Activated CD8-positive, alpha-beta memory T cell treated with anti-CD3 and anti-CD28 coated beads, Interleukin-2, amount 10 ng/mL, durations not matched to agents 7 days and 5 days (primary cell): Measurements from ENCODE around the gene STK32C. TPM values are rescaled to one million over a fixed set of nuclear protein-coding genes. Genes with fewer than 3 reads are reported as not detected.
A peak's percentile ranks its signal among the peaks of the same experiment; 100 is the strongest.

Experiments used
- ATAC-seq: fragments of 150-1000 bp; cut with Tn5 transposase; one replicate; pipeline ENCODE4 v1.10.0; 2021; ENCODE audit warnings: moderate library complexity
- CTCF ChIA-PET: fragments of 350-600 bp; sonication (Branson Sonifier 250); formaldehyde crosslinking; loops from one replicate; lab custom pipeline; 2021; ENCODE audit warnings: antibody characterized with exemption; lab: Charles Lee
- DNase-seq: peaks from one replicate; pipeline ENCODE4 v3.0.0-alpha.2; 2020
- H3K27ac Mint-ChIP-seq: one replicate; pipeline ENCODE4 v1.8.0; 2021; ENCODE audit warnings: mild to moderate bottlenecking, mixed read lengths
- H3K27me3 Mint-ChIP-seq: one replicate; pipeline ENCODE4 v1.8.0; 2021; ENCODE audit warnings: mixed read lengths
- H3K36me3 Mint-ChIP-seq: one replicate; pipeline ENCODE4 v1.8.0; 2021; ENCODE audit warnings: mild to moderate bottlenecking, mixed read lengths
- H3K4me1 Mint-ChIP-seq: one replicate; pipeline ENCODE4 v1.8.0; 2021; ENCODE audit warnings: mixed read lengths
- H3K4me3 Mint-ChIP-seq: one replicate; pipeline ENCODE4 v1.8.0; 2021; ENCODE audit warnings: mild to moderate bottlenecking, moderate library complexity, mixed read lengths
- H3K9me3 Mint-ChIP-seq: one replicate; pipeline ENCODE4 v1.8.0; 2022; ENCODE audit warnings: low read depth, mixed read lengths
- total RNA-seq, 2 experiments: library from RNA; stranded (reverse); gene quantifications; one replicate each; pipeline ENCODE4 v1.2.3, GENCODE V29; 2021

STK32C gene
- total RNA-seq, 2 experiments from 2014 or later, result 11.6 to 15.9 TPM

- DNase-seq, result no peak
- H3K4me1 Mint-ChIP-seq, result peaks cover 2% of the 10 kb centered on the region
- H3K9me3 Mint-ChIP-seq, result no peaks in the 10 kb centered on the region
- no peaks in the 10 kb centered on the region for H3K36me3 Mint-ChIP-seq
- no peak for ATAC-seq
- no peak overlapping the region for H3K4me3 Mint-ChIP-seq
- H3K27me3 Mint-ChIP-seq, result no peaks in the 10 kb centered on the region
- CTCF ChIA-PET, result no interaction called here
- H3K27ac Mint-ChIP-seq, result no peak overlapping the region
These were observed 108.4 kb downstream of the STK32C start for GRCh38 chr10:132199268-132199853.

DNA sequence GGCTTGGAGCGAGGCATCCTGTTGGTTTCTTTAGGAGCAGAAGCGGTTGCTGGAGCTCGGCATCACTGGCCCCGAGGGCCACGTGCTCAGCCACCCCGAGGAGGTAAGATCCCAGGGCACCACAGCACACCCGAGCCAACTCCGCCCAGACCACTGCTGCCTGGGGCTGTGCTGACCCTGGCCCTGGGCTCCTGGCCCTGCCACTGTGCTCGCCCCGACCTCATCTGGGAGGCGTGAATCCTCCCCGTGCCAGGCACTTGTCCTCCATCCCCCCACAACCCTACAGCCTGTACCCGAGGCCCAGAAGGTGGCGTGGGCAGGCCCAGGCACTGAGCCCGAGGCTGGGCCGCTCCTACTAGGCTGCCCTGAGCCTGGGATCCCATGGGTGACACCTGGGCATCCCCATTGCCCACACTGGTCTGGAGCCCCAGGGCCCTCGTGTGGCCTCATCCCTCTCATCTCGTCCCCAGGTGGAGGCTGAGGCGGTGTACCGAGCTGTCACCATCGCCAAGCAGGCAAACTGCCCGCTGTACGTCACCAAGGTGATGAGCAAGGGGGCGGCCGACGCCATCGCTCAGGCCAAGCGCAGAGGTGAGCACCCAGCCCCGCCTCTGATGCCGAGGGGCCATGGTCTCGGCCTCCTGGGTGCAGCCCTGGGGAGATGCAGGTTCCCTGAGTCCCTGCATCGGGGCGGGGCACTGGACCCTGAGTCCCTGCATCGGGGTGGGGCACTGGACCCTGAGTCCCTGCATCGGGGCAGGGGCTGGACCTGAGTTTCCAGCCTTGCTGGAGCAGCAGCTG is 109.2 kb downstream of the STK32C start:
- CTCF ChIA-PET, result no interaction called here
- Mint-ChIP-seq H3K27me3 (no peaks in the 10 kb centered on the region), H3K36me3 (no peaks in the 10 kb centered on the region), H3K27ac (no peak overlapping the region), H3K4me1 (peaks cover 2% of the 10 kb centered on the region), H3K4me3 (no peak overlapping the region), H3K9me3 (no peaks in the 10 kb centered on the region)
- no peak for ATAC-seq
- DNase-seq, result no peak

- ATAC-seq, result no peak
- no peaks in the 10 kb centered on the region for H3K27me3 Mint-ChIP-seq
- no peaks in the 10 kb centered on the region for H3K9me3 Mint-ChIP-seq
- CTCF ChIA-PET, result no interaction called here
- H3K27ac Mint-ChIP-seq, result no peak overlapping the region
- no peak for DNase-seq
- H3K4me3 Mint-ChIP-seq, result no peak overlapping the region
- H3K4me1 Mint-ChIP-seq, result peaks cover 2% of the 10 kb centered on the region
- H3K36me3 Mint-ChIP-seq, result no peaks in the 10 kb centered on the region
These were observed 109.7 kb downstream of the STK32C start for GRCh38 chr10:132198068-132198370.

GRCh38 chr10:132197271-132198067 is 110.3 kb downstream of the STK32C start:
- Mint-ChIP-seq H3K27me3 (no peaks in the 10 kb centered on the region), H3K27ac (no peak overlapping the region), H3K4me1 (peaks cover 2% of the 10 kb centered on the region), H3K9me3 (no peaks in the 10 kb centered on the region), H3K36me3 (no peaks in the 10 kb centered on the region), H3K4me3 (no peak overlapping the region)
- CTCF ChIA-PET, result no interaction called here
- no peak for DNase-seq
- ATAC-seq, result no peak

DNA sequence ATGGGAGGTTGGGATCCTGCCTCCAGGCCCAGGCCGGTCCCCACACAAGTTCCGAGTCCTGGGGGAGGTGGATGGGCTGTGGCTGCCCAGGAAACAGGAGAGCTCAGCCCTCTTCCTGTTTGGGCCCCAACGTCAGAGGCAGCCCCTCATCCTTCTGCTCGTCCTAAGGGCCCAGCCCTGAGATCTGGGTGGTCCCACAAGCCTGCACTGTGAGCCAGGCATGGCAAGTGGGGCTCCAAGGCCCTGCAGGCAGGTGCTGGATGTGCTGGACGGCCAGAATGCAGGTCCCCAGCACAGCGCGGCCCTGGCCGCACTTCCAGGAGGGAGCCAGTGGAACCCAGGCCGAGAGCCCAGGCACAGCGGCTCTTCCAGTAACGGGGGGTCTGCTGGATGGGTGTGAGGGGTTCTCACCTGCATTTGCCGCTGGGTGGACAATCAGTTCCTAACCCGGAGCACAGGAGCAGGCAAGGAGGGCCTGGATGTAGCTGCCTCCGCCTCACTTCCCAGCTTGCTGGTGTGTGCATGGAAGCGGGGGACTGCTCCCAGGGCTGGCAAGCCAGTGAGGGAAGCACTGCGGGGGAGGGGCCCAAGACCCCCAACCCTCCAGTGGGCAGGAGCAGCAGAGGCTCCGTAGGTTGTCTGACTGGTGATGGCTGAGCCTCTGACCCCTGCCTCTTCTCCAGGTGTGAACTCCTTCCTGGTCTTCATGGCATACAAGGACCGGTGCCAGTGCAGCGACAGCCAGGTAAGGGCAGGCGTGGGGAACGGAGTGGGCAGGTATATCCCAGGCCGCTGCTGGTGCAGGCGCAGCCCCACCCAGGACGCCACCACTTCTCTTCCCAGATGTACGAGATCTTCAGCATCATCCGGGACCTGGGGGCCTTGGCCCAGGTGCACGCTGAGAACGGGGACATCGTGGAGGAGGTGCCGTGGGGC is 111.3 kb downstream of the STK32C start:
- CTCF ChIA-PET, result no interaction called here
- Mint-ChIP-seq H3K4me1 (peaks cover 2% of the 10 kb centered on the region), H3K9me3 (no peaks in the 10 kb centered on the region), H3K36me3 (no peaks in the 10 kb centered on the region), H3K4me3 (no peak overlapping the region), H3K27ac (no peak overlapping the region), H3K27me3 (no peaks in the 10 kb centered on the region)
- ATAC-seq (no peak), DNase-seq (no peak)

GRCh38 chr10:132195366-132196075 is 112.2 kb downstream of the STK32C start:
- Mint-ChIP-seq H3K4me3 (no peak overlapping the region), H3K27me3 (no peaks in the 10 kb centered on the region), H3K4me1 (peaks cover 2% of the 10 kb centered on the region), H3K27ac (no peak overlapping the region), H3K36me3 (no peaks in the 10 kb centered on the region), H3K9me3 (no peaks in the 10 kb centered on the region)
- DNase-seq (no peak), ATAC-seq (no peak)
- CTCF ChIA-PET, result no interaction called here

- ATAC-seq, result no peak
- H3K4me1 Mint-ChIP-seq, result peaks cover 2% of the 10 kb centered on the region
- peaks cover under 1% of the 10 kb centered on the region for H3K27me3 Mint-ChIP-seq
- no peak overlapping the region for H3K27ac Mint-ChIP-seq
- H3K36me3 Mint-ChIP-seq, result no peaks in the 10 kb centered on the region
- no peak for DNase-seq
- CTCF ChIA-PET, result no interaction called here
- no peak overlapping the region for H3K4me3 Mint-ChIP-seq
- no peaks in the 10 kb centered on the region for H3K9me3 Mint-ChIP-seq
These were observed 113.0 kb downstream of the STK32C start for GRCh38 chr10:132194726-132195125.

DNA sequence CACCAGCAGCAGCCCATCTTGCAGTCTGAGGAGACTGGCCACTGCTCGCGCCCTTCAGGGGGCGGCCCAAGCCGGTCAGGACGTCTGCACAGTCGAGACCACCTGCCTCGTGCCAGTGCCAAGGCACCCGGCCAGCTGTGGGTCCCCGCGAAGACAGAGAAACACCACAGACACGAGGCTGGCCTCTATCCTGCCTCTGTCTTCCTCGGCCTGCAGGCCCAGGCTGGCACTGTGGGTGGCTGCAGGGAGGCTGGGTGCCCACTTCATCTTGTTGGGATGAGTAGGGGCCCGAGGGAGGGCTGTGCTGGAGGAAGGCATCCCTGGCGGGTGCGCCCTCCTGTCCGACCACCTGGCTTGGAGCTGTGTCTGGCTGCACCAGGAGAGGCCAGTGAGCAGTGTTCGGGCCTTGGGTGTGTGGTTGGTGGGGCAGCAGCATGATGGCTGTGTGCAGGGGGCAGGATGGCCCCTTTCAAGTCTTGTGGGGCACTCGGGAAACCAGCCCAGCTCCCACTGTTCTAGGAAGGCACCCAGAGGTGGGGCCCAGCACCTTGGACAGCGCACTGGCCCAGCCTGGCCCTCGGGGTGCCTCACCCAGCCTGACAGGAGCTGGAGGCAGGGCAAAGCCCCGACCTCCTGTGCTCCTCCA is 113.7 kb downstream of the STK32C start:
- CTCF ChIA-PET, result no interaction called here
- Mint-ChIP-seq H3K27me3 (peaks cover 7% of the 10 kb centered on the region), H3K36me3 (no peaks in the 10 kb centered on the region), H3K27ac (no peak overlapping the region), H3K4me3 (no peak overlapping the region), H3K4me1 (peaks cover 1% of the 10 kb centered on the region), H3K9me3 (no peaks in the 10 kb centered on the region)
- DNase-seq, result peak; percentile 51
- peak; percentile 61 for ATAC-seq

GRCh38 chr10:132192991-132193665 is 114.6 kb downstream of the STK32C start:
- Mint-ChIP-seq H3K27me3 (peaks cover 16% of the 10 kb centered on the region), H3K36me3 (no peaks in the 10 kb centered on the region), H3K4me1 (no peaks in the 10 kb centered on the region), H3K27ac (no peak overlapping the region), H3K4me3 (no peak overlapping the region), H3K9me3 (no peaks in the 10 kb centered on the region)
- no peak for DNase-seq
- ATAC-seq, result no peak
- CTCF ChIA-PET, result no interaction called here

GRCh38 chr10:132192076-132192975 is 115.4 kb downstream of the STK32C start:
- no peak overlapping the region for H3K27ac Mint-ChIP-seq
- DNase-seq, result no peak
- H3K27me3 Mint-ChIP-seq, result peaks cover 20% of the 10 kb centered on the region
- no peaks in the 10 kb centered on the region for H3K9me3 Mint-ChIP-seq
- H3K4me1 Mint-ChIP-seq, result no peaks in the 10 kb centered on the region
- no peaks in the 10 kb centered on the region for H3K36me3 Mint-ChIP-seq
- H3K4me3 Mint-ChIP-seq, result no peak overlapping the region
- CTCF ChIA-PET, result no interaction called here
- no peak for ATAC-seq

DNA sequence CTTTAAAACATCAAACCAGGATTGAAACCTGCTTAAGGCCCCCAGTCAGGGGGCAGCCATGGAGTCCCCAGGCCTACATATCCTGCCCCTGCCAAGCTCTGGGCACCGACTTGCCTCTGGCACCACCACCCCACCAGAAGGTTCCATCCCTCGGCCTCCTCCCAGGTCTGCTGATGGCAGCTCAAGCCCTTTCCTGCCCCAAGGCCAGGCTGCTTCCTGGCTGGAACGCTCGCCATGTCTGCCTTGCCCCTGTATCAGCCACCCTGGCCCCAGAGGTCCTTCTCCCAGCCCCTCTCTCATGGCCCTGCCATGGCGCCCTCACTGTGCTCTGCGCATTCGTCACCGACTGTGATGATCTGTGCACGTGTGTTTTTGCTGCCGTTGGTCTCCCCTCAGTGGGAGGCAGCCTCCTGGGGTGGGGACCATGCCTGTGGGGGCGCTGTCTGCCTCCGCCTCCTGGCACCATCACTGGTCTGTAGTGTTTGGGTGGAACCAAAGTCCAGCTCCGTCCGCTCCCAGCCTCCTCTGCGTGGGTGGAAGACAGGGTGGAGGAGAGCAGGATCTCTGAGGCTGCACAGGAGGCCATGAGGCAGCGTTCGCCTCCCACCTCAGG is 117.8 kb downstream of the STK32C start:
- H3K4me3 Mint-ChIP-seq, result no peak overlapping the region
- CTCF ChIA-PET, result no interaction called here

More for the DNA sequence above, 117.8 kb downstream of the STK32C start:
- ATAC-seq (no peak), DNase-seq (no peak)
- Mint-ChIP-seq H3K27ac (no peak overlapping the region), H3K4me1 (no peaks in the 10 kb centered on the region), H3K9me3 (no peaks in the 10 kb centered on the region), H3K36me3 (no peaks in the 10 kb centered on the region), H3K27me3 (peaks cover 26% of the 10 kb centered on the region)
